ENCODE data around the gene C10orf105.

The C10orf105 gene

DNA sequence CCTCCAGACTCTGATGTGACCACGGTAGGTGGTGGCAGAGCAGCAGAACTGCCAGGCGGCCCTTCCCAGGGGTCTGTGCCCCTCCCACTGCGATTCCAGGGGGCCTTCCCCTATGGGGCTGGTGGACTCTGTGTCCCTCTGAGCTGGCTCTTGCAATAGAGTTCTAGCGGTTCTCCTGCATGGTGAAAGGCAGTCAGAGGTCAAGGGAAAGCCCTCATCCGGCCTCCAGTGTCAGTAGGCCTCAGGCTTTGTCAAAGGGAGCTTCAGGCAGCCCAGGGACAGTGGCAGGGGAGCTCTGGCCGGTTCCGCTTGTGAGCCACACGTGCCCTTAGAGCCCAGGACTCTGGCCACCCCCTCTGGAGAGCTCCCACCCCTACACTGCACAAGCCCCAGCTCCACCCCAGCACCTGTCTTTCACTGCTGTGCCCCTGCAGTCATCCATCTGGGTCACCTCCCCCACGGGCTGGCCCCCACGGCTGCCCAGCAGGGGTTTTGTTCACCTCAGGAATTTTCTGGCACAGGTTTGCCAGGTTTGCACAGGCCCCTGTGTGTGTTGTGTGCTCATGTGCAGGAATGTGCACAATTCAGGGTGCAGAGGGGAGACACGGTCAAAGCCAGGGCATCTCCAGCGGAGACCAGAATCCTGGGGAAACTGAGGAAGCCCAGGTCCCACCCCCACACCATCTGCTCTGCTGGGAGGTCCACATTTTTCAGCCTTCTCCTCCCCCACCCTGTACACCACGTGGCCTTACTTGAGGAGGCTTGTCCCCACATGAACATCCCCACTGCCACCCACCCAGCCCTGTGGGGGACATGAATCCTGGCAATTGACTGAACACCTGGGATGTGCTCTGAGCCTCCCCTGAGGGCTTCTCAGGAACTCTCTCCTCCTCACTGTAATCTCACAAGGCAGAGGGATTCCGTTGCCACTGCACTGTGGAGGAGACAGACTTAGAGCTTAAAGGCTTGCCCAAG is 23.8 kb downstream of the C10orf105 start:
- DNase-seq = no peak

DNA sequence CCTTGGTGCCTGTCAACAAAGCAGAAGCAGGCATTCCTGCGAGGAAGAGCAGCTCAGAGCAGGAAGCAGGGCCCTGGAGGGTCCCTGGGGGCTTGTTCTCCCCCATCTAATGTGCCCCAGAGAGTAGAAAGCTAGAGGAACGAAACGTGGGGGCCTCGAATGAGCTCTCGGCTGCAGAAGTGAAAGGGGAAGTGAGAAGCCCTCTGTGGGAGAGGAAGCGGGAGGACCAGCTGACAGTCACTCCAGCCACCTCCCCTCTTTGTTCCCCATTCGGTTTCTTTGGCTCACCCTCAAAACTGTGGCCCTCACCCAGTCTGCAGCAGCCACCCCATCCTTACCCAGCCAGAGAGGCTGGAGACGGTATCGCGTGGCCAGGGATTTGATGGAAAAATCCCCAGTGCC is 25.0 kb downstream of the C10orf105 start:
- no peak for DNase-seq

DNA sequence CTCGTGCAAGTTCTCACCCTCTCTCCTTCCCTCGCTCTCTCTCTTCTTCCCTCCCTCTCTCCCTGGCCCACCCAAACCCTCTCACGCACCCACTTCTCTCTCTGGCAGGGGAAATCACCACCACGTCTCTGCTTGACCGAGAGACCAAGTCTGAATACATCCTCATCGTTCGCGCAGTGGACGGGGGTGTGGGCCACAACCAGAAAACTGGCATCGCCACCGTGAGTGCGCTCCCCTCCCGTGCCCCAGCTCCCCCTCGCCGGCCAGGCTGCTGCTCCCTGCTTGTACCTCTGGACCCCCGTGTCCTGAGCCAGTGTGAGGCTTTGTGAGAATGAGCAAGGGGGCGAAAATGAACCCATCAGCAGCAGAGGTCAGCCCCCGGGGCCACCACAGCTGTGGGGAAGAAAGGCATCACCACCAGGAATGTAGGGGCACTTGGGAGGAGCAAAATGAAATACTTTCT is 25.5 kb downstream of the C10orf105 start:
- no peak for DNase-seq

DNA sequence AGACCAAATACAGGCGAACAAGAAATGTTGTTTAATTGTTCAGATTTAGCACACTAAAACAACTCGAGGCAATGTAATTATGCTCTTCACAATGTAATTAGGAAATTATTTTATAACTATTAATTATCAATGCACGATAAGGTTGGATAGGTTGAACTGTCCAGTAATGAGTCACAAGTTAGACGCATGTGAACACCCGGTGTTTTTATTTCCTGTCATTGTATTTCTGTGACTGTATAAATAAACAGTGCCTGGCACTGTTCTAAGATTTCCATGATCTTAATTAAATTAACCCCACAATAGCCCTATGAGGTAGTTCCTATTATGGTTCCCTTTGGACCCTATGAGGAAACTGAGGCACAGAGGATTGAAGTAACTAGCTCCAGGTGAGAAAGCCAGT is 26.2 kb downstream of the C10orf105 start:
- DNase-seq = no peak

DNA sequence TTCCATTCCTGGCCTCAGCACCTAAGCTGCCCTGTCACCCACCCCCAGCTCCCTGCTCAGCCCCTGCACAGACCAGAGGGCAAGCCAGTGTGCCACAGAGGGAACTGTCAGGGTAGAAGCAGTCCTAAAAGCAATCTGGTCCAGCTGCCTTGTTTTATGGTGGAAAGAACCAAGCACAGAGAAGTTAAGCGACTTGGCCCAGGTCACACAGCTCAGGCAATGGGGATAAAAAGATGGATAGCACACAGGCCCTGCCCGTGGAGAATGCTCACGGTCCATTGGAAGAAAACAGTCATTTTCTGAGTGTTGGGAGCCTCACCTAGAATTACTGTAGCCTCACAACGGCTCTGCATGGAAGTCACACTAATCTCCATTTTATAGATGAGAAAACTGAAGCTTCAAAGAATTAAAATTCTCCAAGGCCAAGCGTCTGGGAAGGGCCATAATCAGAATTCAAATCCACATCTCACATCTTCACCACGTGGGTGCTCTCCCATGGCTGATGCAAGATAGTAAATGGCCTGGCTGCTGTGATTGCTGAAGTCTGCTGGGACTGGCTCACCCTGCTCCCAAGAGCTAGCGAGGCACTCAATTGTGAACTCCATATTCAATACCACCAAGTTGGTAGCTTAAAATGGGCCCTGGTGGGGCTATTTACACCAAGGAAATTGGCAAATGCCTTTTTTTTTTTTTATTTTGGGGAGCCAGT is 26.8 kb downstream of the C10orf105 start:
- DNase-seq = no peak

DNA sequence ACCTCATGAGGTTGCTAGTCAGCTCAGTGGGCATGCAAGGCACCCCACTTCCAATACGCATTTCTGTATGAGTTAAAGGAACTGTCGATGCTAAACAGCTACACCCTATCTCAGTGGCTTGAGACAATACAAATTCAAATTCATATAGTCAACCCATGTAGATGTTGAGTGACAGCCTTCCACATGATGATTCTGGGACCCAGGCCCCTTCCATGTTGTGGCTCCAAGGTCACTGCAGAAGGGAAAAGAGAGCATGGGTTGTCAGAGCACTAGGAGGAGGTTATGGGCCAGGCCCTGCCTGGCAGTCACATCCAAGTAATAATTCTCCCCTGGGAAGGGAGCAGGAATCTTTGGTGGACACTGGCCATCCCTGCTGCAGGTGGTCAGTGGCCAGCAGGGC is 28.2 kb downstream of the C10orf105 start:
- no peak for DNase-seq

DNA sequence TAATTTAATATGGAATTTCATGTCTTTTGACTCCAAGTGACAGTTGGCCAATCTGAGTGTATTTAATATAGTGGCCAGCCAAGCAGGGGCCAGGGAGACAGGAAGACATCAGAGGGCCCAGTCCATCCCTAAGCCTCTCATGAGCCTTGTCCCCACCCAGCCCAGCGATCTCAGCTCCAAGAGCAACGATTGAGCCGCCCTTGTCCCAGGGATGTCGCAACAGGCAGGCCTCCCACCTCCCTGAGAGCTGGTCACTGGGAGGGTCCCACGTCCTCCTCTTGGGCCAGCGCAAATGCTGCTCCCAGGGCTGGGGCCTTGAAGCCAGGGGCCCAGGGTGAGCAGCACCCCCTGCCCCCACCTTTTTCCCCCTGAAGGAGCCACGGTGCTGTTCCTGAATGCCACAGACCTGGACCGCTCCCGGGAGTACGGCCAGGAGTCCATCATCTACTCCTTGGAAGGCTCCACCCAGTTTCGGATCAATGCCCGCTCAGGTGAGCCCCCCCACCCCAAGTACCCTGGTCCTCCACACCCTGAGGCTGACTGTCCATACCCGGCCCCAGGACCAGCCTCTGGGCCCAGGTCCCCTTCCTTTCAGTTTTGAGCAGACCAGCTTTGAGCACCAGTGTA is 29.4 kb downstream of the C10orf105 start:
- no peak for DNase-seq

DNA sequence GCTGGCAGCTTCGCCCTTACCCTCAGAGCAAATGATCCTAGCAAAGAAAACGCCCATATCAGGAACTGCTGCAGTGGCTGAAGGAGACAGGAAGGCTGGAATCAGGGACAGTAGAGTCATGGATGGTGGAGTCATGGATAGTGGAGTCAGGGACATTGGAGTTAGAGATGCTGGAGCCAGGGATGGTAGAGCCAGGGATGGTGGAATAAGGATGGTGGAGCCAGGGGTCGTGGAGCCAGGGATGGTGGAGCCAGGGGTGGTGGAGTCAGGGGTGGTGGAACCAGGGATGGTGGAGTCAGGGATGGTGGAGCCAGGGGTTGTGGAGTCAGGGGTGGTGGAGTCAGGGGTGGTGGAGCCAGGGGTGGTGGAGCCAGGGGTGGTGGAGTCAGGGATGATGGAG is 31.3 kb downstream of the C10orf105 start:
- DNase-seq = no peak

DNA sequence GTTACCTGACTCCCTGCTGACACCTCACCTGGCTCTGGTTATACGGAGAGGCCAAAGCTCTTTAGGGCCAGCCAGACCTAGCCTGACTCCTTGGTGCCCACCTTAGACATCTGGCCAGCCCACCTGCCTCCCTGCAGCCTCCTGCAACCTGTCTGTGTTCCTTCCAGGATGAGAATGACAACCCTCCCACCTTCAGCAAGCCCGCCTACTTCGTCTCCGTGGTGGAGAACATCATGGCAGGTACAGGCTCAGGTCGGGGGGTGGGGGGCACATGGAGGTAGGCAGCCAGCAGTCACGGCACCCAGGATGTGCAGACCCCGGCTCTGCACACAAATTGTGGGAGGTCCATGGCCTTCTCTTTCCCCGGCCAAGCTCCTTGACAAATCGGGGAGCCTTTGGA is 32.1 kb downstream of the C10orf105 start:
- no peak for DNase-seq

DNA sequence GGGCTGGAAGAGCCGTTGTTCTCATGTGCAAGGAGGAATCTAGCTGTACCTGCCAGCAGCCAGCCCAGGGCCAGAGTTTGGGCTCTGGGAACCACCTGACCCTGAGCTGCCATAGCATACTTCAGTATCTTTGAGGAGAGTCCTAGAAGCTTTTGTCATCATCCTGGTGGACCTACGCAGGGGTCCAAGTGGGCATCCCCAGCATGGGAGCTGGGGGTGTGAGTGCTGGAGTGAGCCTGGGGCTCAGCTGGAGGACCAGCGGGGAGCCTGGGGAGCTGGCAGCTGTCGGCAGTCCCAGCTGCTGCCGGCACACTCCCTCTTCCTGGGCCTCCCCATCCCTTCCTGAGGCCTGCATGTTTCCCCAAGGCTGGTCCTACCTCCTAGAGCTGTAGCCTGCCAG is 32.5 kb downstream of the C10orf105 start:
- no peak for DNase-seq

DNA sequence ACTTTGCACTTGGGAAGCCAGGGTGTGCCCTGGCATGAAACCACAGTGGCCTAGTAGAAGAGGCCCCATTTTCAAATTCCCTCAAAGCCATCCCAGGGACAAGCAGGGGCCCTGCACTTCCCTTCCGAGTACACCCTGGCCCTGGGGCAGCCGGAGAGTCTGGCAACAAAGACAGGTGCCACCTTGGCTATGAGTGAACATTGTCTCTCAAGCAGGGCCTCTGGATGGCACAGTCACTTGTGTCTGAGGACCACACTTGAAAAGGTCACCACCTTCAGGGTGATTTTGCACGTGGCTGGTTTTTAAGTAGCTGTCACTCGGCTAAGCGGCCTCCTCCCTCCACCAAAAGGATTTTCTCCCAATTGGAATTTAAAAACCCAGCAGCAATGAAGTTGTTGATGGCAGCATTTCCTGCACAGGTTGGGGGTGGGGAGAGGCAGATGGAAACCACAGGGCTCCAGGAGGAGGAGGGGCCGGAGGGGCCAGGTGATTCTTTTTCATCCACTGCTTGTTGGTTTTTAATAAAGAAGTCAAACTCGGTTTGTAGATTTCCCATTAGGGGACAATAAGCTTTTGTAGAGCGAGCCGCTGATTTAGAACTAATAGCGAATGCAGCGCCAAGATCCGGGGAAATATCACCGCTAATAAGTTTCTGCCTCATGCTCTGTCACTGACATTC is 33.9 kb downstream of the C10orf105 start:
- no peak for DNase-seq

DNA sequence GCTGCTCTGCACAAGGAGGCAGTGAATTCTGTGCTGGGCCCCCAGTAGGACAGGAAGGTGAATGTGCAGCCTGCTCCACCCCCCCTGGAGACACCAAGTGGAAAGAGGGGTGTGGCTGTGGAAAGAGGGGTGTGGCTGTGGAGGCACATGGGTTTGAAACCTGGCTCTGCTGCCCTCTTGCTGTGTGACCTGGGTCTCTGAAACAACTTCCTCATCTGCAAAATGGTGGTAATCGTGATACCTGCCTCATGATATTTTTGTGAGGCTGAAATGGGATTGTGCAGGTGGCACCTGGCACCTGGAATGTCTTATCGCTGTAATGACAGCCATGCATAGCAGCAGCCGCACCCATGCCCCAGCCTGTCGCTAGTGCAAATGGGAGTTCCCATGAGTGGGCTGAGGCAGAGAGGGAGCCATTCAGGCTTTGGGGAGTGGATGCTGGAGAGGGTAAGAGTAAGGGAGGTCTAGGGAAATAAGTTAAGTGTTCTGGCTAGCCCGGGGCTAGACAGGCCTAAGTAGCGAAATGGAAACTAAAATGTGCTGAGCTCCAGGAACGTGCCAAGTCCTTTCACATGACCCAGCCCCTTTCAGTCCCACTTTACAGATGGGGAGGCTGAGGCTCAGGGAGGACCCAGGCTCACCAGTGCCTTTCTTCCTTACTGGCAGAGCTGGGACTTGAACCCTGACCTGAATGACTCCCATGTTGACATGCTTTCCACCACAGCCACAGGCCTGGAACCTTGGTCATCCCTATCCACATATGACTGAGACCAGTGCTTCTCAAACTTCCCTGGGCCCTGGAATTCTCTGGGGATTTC is 35.0 kb downstream of the C10orf105 start:
- no peak for DNase-seq

DNA sequence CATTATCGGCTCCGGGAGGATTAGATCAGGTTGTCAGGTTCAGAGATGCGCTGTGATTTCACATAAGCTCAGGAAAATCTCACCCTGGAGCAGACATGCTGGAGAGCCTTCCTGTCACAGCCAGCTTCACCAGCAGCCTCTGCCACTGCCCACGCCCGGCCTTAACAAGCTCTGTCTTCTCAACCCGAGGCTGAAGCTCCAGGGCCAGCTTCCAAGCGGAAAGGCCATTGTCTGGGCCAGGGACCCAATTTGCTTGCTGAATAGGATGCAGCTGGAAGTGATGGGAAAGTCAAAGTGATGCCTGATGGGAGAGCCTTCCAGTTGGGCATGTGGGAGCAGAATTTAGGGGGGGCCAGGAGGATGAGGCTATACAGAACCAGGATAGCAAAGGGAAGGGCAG is 36.3 kb downstream of the C10orf105 start:
- DNase-seq = no peak

DNA sequence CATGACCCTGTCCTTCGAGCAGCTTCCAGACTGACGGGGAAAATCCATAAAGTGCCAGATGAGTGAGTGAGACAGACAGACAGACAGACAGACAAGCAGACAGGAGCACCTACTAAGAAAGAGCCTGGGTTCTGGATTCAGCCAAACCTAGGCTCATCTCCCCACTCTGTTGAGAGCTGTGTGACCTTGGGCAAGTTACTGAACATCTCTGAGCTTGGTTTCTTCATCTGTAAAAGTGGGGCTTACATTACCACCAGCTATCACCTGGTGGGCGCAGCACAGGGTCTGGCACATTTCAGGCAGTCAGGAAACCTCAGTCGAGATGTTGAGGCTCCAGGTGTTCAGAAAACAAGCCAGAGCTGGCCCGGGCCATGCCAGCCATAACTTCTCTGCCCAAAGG is 37.6 kb downstream of the C10orf105 start:
- no peak for DNase-seq

DNA sequence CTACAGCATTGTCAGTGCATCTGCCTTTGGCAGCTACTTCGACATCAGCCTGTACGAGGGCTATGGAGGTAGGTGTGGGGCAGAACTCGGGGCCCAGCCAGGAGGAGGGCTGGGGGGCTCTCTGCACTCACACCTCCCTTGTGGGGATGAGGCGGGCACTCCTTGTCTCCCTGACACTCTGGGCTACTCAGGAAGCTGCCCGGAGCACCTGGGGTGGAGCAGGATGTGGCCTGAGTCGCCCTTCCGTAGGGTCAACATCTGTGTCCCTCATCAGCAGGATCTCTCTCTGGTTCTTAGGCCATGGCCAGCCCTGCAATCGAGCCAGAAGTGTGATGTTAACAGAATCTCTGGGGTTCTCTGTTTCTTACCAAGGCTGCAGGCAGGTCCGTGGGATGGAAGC is 40.2 kb downstream of the C10orf105 start:
- DNase-seq = no peak

DNA sequence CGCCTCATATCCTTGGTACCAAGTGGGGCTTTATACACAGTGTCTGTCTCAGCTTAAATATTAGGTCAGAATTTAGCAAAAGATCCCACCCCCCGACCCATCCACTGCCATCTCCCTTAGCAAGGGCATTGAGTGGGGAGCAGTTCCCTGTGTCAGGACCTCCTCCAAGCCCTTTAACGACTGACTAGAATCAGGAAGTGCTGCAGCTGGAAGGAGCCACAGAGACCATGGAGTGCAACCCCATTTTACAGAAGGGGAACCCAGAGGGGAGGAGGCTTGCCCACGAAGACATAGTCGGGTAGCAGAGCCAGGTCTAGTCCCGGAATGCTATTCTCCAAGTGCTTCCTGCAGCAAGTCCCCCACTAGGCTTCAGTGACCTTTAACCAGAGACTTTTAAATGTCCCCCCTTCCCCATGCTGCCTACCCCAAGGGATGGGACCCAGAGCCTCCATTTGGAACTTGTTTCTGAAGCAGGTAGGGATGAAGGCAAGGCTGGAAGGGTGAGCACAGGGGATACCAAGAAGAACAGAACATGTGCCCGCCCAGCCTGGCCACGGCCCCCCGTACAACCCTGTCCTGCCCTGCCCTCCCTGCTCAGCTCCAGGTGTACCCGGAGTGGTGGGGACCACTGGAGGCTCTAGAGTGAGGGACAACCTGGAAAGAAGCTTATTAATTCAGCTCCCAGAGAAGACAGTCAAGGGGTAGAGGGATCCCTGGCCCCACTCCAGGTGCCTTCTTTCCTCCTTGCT is 41.3 kb downstream of the C10orf105 start:
- no peak for DNase-seq

DNA sequence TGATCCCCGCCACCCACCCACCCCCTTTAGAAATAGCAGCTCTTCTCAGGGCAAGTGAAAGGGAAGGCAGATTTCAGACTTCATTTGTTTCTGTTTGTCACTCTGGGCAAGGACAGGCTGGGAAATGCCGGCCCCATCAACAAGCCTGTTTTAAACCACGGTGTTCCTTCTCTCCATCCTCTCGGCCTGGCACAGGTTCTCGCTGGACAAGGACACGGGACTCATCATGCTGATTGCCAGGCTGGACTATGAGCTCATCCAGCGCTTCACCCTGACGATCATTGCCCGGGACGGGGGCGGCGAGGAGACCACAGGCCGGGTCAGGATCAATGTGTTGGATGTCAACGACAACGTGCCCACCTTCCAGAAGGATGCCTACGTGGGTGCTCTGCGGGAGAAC is 42.3 kb downstream of the C10orf105 start:
- no peak for DNase-seq

DNA sequence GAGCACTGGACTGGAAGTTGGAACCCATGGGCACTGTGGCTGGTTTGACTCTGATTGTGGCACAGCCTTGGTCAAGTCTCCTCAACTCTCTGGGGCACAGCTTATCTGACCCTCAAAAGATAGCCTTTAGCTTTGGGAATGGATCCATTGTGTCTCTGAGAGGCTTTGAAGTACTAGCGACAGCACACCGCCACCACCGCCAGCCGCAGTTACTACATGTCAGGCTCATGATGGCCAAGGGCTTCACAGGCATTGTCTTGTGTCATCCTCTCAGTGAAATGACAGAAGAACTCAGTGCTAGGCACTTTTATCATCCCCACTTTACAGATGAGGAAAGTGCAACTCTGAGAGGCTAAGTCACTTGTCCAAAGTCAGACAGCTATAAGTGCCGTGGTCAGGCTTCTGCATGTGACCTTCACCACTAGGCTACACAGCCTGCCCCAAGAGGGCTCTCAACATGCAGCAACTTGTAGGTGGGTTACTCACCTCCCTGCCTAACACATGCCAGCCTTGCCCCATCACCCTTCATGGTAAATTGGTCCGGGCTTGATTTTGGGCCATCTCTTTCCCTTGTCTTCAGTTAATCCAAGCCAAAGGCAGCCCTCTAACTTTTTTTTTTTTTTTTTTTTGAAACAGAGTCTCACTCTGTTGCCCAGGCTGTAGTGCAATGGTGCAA is 44.1 kb downstream of the C10orf105 start:
- DNase-seq = no peak

DNA sequence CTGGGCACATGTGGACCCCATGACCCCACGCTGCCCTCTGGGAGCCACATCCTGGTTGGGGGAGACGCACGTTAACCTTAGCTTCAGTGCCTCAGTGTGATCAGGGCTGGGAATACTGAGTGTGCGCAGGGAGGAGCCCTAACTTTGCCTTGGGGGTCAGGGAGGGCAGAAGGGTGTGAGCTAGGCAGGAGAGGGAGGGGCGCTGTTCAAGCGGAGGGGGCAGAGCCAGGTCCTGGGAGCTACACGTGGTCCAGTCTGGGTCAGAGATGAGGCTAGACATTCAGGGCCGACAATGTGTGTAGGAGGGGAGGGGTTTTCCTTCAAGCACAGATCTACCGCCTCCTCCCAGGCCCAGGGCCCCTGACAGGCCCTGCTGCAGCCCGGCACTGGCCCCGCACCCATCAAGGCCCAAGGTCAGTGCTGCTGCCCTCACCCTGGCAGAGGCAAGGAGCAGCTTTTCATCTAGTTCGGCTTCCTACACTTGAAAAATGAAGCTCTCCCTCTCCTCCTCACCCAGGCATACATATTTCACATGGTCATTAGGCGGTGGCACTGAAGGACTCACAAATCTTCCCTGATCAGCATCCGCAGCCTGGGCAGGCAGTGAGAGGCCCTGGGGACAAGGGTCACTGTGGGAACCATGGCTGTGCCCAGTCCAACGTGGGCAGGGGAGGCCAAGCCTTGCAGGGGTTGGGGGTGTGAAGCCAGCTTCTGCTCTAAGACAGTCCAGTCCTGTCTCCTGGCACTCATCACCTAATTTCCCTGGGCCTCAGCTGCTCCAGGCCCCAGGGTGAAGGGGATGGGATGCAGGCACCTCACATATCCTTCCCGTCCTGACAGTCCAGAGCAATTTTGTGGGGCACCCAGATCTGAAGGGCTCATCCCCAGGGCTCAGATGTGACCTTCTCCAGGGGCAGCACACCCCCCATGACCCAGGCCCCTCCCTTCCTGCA is 47.3 kb downstream of the C10orf105 start:
- no peak for DNase-seq

DNA sequence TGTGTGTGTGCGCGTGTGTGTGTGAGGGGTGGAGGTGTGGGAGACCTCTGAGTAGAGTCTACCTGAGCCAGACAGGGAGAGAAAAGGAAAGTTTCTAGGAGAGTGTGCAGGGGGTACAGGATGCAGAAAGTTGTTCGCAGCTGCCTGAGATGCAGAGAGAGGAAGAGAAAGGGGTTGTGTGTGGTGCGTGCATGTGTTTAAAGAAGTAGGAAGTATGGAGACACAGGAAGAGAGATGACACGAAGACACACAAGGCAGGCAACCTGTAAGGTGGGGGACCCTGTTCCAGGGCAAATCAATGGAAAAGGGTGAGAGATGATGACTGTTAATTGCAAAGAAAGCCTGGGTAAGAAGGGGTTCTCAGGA is 52.2 kb downstream of the C10orf105 start:
- no peak for DNase-seq

All from NCI-H1417 treated with DMSO at 0.1 percent for 48 hours (cell line).